AG09319 (cell line): ENCODE results near the gene ZNF574.

Experiments used
- DNase-seq: peaks from one replicate; pipeline ENCODE4 v3.0.0-alpha.2; 2010; ENCODE audit warnings: low read depth; ENCODE audit errors: extremely low read depth
- TF ChIP-seq, protein P1 (sequence below): IDR thresholded peaks from 2 replicates; pipeline ENCODE4 v1.5.1; 2011; ENCODE audit warnings: low read depth, mild to moderate bottlenecking, inconsistent platforms, low read length, moderate library complexity

ZNF574 gene

DNA sequence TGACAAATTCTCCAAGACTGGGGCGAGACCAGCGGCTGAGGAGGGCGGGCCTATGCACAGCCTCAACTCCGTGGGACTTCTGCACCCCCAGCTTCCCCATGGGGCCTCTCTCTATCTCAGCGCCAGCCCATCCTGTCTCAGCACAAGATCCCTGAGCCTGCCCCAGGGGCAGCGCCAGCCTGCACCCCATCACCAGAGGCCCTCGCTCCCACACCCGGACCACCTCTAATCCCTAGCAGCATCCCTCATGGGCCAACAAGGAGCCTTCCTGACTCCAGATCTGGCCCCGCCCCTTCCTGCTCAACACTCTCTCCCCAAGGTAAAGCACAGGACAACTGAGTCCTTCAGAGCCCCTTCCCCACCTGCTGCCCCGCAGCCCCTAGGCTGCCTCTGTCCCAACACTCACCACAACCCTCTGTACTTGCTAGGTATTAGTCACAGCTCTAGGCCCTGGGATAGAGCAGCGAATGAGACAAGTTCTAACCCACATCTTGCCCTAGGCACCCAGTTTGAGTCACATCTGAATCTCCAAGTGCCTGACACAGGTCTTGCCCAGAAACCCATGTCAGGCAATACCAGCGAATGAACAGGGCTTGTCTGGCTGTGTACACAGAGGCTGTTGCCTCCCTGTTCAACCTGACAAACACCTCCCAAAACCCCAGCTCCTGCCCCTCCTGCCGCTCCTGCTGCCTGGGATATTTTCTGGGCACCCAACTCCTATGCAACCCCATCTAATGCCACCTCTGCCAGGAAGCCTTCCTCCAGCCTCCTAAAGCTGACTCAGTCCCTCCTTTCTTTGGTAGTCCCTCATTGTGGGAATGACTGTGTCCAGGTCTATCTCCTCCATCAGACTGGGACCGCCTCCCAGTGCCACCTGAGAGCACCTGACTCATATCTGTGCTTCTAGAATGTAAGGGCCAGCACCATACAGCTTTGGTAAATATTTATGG is 24.5 kb upstream of the ZNF574 start:
- TF ChIP-seq, protein P1, sequence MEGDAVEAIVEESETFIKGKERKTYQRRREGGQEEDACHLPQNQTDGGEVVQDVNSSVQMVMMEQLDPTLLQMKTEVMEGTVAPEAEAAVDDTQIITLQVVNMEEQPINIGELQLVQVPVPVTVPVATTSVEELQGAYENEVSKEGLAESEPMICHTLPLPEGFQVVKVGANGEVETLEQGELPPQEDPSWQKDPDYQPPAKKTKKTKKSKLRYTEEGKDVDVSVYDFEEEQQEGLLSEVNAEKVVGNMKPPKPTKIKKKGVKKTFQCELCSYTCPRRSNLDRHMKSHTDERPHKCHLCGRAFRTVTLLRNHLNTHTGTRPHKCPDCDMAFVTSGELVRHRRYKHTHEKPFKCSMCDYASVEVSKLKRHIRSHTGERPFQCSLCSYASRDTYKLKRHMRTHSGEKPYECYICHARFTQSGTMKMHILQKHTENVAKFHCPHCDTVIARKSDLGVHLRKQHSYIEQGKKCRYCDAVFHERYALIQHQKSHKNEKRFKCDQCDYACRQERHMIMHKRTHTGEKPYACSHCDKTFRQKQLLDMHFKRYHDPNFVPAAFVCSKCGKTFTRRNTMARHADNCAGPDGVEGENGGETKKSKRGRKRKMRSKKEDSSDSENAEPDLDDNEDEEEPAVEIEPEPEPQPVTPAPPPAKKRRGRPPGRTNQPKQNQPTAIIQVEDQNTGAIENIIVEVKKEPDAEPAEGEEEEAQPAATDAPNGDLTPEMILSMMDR, result no peak
- DNase-seq, result no peak

DNA sequence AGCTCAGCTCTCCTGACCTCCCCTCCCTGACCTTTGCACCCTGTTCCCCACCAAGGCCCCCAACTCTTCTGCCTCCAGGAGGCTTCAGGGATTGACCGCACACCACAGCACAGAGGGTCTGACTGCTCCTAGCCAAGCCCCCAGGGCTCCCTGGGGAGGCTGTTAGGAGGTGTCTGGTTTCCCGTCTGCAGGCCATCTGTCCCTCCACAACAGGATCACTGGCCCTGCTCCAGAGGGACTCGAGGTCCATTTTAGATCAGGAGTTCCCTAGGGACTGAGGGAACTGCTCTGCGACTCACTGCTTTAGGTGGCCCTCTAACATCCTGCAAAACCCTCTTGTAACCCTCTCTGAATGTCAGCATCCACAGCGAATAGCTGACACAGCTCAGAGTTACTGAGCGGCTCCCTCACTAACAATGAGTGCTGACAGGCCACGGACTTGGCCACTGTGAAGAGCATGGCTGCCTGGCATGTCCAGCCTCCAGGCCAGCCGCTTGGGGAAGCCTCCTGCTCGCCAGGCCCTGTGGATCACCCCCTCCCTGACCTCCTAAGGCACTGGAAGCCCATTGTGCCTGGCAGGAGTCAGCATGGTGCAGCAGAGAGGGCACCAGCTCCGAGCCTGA is 23.6 kb upstream of the ZNF574 start:
- TF ChIP-seq, protein P1, result no peak
- DNase-seq, result no peak

DNA sequence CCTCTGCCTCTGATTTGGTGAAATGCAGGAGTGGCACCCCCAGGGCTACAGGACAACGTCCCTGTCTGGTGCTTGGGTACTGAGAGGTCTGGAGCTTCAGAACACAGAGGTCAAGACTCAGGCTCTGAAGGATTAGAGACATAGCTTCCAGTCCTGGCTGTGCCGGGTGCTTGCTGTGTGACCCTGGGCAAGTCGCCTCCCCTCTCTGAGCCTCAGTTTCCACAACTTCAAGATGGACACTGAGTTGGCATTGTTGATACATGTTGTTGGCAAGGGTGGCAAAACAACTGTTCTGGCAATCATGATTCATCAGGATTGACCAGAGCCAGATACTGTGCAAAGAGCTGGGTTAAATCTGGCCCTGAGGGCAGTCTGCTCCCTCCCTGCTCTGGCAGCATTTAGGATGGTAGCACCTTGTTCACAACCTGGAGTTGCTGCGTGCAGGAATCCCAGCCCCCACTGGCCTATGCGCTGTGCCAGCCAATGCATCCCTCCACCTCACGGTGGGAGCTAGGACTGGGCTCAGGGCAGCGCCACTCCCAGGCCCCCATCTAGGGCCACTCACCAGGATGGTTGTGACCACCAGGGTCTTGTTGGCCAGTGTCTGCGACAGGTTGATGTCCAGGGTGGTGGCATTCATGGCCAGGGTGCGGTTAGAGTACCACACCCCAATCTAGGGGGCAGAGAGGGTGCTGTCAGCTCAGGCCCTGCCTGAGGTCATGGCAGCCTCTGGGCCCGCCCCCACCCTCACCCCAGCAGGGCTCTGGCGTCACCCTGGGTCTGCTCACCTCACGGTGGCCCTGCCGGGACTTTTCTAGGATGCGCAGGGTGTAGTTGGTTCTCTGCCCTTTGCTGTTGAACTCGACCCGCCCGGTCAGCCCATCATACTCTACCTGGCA is 22.7 kb upstream of the ZNF574 start:
- TF ChIP-seq, protein P1, result no peak
- DNase-seq, result no peak

DNA sequence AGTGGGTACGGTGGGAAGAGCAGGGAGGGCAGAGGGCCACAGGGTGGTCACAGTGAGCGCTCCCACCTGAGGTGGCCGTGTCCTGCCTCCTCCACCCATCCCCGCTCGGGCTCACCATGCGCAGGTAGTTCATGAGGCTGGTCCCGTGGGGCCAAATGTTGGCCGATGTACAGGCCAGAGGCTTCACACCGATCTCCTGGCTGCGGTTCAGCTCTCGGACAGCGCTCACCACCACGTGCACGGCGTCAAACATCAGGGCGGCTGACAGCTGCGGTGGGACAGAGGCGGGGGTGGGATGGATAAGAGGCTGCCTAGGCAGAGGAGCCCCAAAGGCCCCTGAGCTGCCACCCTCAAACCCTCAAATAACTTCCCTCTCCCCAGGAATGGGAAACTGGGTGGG is 21.8 kb upstream of the ZNF574 start:
- TF ChIP-seq, protein P1, result no peak
- DNase-seq, result no peak

DNA sequence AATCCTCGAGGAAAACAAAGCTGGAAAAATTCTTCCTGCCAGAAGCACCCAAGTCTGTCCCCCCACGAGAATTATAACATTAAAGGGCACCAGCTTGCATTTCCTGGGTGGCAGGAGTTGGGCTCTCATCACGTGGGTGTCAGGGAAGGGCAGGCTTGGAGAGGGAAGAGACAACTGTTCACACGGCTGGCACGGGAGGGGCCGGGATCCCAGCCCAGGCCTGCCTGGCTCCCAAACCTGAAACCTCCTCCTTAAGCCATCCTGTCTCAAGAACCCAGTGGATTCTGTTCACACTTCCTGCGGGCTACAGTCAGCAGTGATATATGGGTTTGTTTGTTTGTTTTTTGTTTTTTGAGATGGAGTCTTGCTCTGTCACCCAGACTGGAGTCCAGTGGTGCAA is 18.1 kb upstream of the ZNF574 start:
- TF ChIP-seq, protein P1, result no peak
- DNase-seq, result no peak

DNA sequence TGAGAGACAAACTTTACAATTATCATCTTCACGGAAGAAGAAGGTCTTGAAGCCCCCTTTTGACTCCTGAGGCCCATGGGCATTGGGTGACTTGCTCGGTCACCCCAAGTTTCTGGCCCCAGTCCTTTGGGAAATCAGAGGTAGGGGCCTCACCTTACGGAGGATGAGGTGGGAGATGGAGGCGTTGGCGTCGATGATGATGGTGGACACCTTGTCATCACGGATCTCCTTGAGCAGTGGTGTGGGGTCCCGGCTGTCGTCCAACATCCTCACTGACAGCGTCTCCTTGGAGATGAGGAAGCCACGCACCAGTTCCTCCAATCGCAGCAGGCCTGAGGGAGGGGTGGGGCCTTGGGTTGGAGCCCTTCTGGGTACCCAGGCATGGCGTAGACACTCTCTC is 16.8 kb upstream of the ZNF574 start:
- TF ChIP-seq, protein P1, result no peak
- no peak for DNase-seq
